HepG2 (cell line): ENCODE results near the gene RNF8. TPM values are rescaled to one million over a fixed set of nuclear protein-coding genes. Genes with fewer than 3 reads are reported as not detected.

ENCODE experiments used
- ARID2 ChIP-seq: sonication (generic); formaldehyde crosslinking; IDR thresholded peaks from 2 replicates; pipeline ENCODE4 v1.8.1; 2022; ENCODE audit warnings: mild to moderate bottlenecking, missing genetic modification reagents, borderline replicate concordance
- ARNTL ChIP-seq: sonication (generic); formaldehyde crosslinking; IDR thresholded peaks from 2 replicates; pipeline ENCODE4 v1.4.0; 2020; ENCODE audit warnings: mild to moderate bottlenecking, missing genetic modification reagents
- CHCHD3 ChIP-seq: sonication (generic); formaldehyde crosslinking; IDR thresholded peaks from 2 replicates; pipeline ENCODE4 v1.8.0; 2022; ENCODE audit warnings: mild to moderate bottlenecking, missing genetic modification reagents, moderate library complexity
- DNMT1 ChIP-seq: sonication (generic); formaldehyde crosslinking; IDR thresholded peaks from 2 replicates; pipeline ENCODE4 v1.5.1; 2020; ENCODE audit warnings: mild to moderate bottlenecking, missing genetic modification reagents
- FLYWCH1 ChIP-seq: sonication (generic); formaldehyde crosslinking; IDR thresholded peaks from 2 replicates; pipeline ENCODE4 v1.8.1; 2023; ENCODE audit warnings: mild to moderate bottlenecking, missing genetic modification reagents
- FOXO1 ChIP-seq: sonication (generic); formaldehyde crosslinking; IDR thresholded peaks from 2 replicates; pipeline ENCODE4 v1.4.0; 2020; ENCODE audit warnings: missing genetic modification reagents
- HNF4A ChIP-seq: sonication (generic); formaldehyde crosslinking; IDR thresholded peaks from 2 replicates; pipeline ENCODE4 v1.4.0; 2020; ENCODE audit warnings: missing genetic modification reagents
- JDP2 ChIP-seq: sonication (generic); formaldehyde crosslinking; IDR thresholded peaks from 2 replicates; pipeline ENCODE4 v1.8.1; 2022; ENCODE audit warnings: missing genetic modification reagents, borderline replicate concordance
- MAFG ChIP-seq: sonication (generic); formaldehyde crosslinking; IDR thresholded peaks from 2 replicates; pipeline ENCODE4 v1.5.1; 2020; ENCODE audit warnings: mild to moderate bottlenecking, missing genetic modification reagents
- MXI1 ChIP-seq: IDR thresholded peaks from 3 replicates; pipeline ENCODE4 v1.6.1; 2012; ENCODE audit warnings: low read depth, low read length, inconsistent platforms, borderline replicate concordance
- RAD51 ChIP-seq: fragments of 450-650 bp; IDR thresholded peaks from 2 replicates; pipeline ENCODE4 v1.6.1; 2016; ENCODE audit warnings: borderline replicate concordance
- RARA ChIP-seq: IDR thresholded peaks from 2 replicates; pipeline ENCODE4 v1.6.1; 2016; ENCODE audit warnings: missing genetic modification reagents, missing compliant biosample characterization
- RCOR2 ChIP-seq: IDR thresholded peaks from 2 replicates; pipeline ENCODE4 v1.6.1; 2016; ENCODE audit warnings: missing biosample characterization, missing genetic modification reagents
- SAP130 ChIP-seq: IDR thresholded peaks from 2 replicates; pipeline ENCODE4 v1.6.1; 2016; ENCODE audit warnings: low read depth
- SMAD9 ChIP-seq: sonication (generic); formaldehyde crosslinking; IDR thresholded peaks from 2 replicates; pipeline ENCODE4 v1.5.1; 2020; ENCODE audit warnings: mild to moderate bottlenecking, missing genetic modification reagents
- STAG1 ChIP-seq: sonication (generic); formaldehyde crosslinking; IDR thresholded peaks from 2 replicates; pipeline ENCODE4 v1.4.0; 2020; ENCODE audit warnings: missing genetic modification reagents
- SYNCRIP ChIP-seq: fragments of 200-400 bp; formaldehyde crosslinking; IDR thresholded peaks from 2 replicates; pipeline ENCODE4 v1.6.1; 2018; ENCODE audit warnings: mild to moderate bottlenecking, low read depth, low read length; ENCODE audit not compliant: insufficient read depth
- ZNF3 ChIP-seq: IDR thresholded peaks from 2 replicates; pipeline ENCODE4 v1.7.0; 2017; ENCODE audit warnings: inconsistent platforms
- ZNF510 ChIP-seq: sonication (generic); formaldehyde crosslinking; IDR thresholded peaks from 2 replicates; pipeline ENCODE4 v1.4.0; 2020; ENCODE audit warnings: low read depth, mild to moderate bottlenecking, missing genetic modification reagents
- ZNF543 ChIP-seq: sonication (generic); formaldehyde crosslinking; IDR thresholded peaks from 2 replicates; pipeline ENCODE4 v1.4.0; 2020; ENCODE audit warnings: mild to moderate bottlenecking, missing genetic modification reagents
- ZNF607 ChIP-seq: sonication (generic); formaldehyde crosslinking; IDR thresholded peaks from 2 replicates; pipeline ENCODE4 v1.5.1; 2020; ENCODE audit warnings: missing genetic modification reagents, mild to moderate bottlenecking, borderline replicate concordance
- ZNF841 ChIP-seq: sonication (generic); formaldehyde crosslinking; IDR thresholded peaks from 2 replicates; pipeline ENCODE4 v1.8.1; 2023; ENCODE audit warnings: missing genetic modification reagents, borderline replicate concordance
- polyA plus RNA-seq, 8 experiments: library from polyadenylated mRNA; depleted of rRNA in 3 of 8; stranded (reverse) in 7 of 8; unstranded in 1 of 8; fragments of >200 nt; fragmentation: Illumina TruSeq in 4 of 8; extraction: Trizol in 4 of 8; gene quantifications; 2 replicates each; pipeline versions ENCODE4 v1.2.1 to v1.2.3, GENCODE V29; 2011 to 2016; ENCODE audit warnings: low read depth in 4 of 8, missing spikeins in 1 of 8, mixed read lengths in 1 of 8; ENCODE audit not compliant: insufficient read depth in 1 of 8
- total RNA-seq, 5 experiments: library from RNA; depleted of rRNA; stranded (reverse); fragments of >200 nt; fragmentation: Illumina TruSeq; extraction: Trizol; gene quantifications; 2 replicates each; pipeline ENCODE4 v1.2.3, GENCODE V29; 2016; ENCODE audit warnings: low read depth in 1 of 5
- TF ChIP-seq, protein P1 (sequence below): sonication (generic); formaldehyde crosslinking; IDR thresholded peaks from 2 replicates; pipeline ENCODE4; 2020; ENCODE audit warnings: missing genetic modification reagents, mild to moderate bottlenecking, borderline replicate concordance
- TF ChIP-seq, protein P2 (sequence below): sonication (generic); formaldehyde crosslinking; IDR thresholded peaks from 2 replicates; pipeline ENCODE4 v1.8.1; 2022; ENCODE audit warnings: mild to moderate bottlenecking, missing genetic modification reagents
- TF ChIP-seq, protein P3 (sequence below): IDR thresholded peaks from 2 replicates; pipeline ENCODE4 v1.6.1; 2016; ENCODE audit warnings: missing genetic modification reagents, missing compliant biosample characterization
- TF ChIP-seq, protein P4 (sequence below): sonication (generic); formaldehyde crosslinking; IDR thresholded peaks from 2 replicates; pipeline ENCODE4 v1.5.0; 2020; ENCODE audit warnings: missing genetic modification reagents

Gene RNF8
- total and polyA plus RNA-seq, 2 of the 13 experiments (the other 11 are each of a cell fraction or from before 2014, with no cell fraction given): 21.8 to 47.6 TPM

DNA sequence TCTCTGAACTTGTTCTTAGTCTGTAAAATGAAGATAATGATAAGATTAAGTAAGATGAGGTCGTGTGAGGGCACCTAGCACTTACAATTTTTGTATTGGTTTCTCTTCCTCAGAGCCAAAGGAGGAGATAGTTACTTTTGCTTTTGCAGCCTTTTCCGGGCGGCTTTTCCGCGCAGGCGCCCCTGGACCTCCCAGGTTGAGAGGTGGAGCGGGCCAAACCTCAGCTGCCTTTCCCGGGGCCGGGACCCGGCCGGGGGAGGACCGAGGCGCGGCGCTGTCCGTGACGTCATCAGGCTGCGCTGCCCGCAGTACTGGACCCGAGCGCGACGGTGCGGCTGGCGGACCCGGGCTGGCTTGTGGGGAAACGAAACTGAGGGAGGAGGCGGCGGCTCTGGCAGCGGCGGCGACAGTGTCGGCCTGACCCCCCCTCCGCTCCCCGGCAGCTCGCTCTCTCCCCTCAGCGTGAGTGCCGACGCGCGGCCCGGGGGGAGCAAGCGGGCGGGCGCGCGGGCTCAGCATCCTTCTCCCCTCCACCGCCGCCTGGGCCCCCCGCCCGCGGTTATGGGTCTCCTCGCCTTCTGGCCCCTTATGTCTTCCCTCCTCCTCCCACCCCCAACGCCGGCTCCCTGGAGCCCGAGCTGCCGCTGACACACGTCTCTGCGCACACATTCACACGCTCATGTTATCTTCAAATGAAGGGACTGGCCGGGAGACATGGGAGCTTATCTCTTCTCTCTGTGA is 79.3 kb downstream of the RNF8 start, which contains the start of gene CMTR1 (continued):
- no peak for TF ChIP-seq ZNF3 (CRISPR knock-in tag)
- TF ChIP-seq ARNTL (CRISPR knock-in tag): peak; percentile 68
- TF ChIP-seq RAD51: no peak
- TF ChIP-seq MAFG (CRISPR knock-in tag): no peak
- peak; percentile 79 for TF ChIP-seq ZNF510 (CRISPR knock-in tag)
- TF ChIP-seq SMAD9 (CRISPR knock-in tag): peak; percentile 89
- TF ChIP-seq HNF4A (CRISPR knock-in tag): peak; percentile 49
- TF ChIP-seq DNMT1: peak; percentile 86
- no peak for TF ChIP-seq ZNF841 (CRISPR knock-in tag)
- TF ChIP-seq, protein P1, sequence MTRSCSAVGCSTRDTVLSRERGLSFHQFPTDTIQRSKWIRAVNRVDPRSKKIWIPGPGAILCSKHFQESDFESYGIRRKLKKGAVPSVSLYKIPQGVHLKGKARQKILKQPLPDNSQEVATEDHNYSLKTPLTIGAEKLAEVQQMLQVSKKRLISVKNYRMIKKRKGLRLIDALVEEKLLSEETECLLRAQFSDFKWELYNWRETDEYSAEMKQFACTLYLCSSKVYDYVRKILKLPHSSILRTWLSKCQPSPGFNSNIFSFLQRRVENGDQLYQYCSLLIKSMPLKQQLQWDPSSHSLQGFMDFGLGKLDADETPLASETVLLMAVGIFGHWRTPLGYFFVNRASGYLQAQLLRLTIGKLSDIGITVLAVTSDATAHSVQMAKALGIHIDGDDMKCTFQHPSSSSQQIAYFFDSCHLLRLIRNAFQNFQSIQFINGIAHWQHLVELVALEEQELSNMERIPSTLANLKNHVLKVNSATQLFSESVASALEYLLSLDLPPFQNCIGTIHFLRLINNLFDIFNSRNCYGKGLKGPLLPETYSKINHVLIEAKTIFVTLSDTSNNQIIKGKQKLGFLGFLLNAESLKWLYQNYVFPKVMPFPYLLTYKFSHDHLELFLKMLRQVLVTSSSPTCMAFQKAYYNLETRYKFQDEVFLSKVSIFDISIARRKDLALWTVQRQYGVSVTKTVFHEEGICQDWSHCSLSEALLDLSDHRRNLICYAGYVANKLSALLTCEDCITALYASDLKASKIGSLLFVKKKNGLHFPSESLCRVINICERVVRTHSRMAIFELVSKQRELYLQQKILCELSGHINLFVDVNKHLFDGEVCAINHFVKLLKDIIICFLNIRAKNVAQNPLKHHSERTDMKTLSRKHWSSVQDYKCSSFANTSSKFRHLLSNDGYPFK (CRISPR knock-in tag): peak; percentile 94; the same call in 1 of the 2 replicates
- peak; percentile 36; the same call in 1 of the 2 replicates for TF ChIP-seq RARA (CRISPR knock-in tag)
- TF ChIP-seq FLYWCH1 (CRISPR knock-in tag): no peak
- no peak; the same call in 1 of the 2 replicates for TF ChIP-seq CHCHD3 (CRISPR knock-in tag)
- TF ChIP-seq, protein P2, sequence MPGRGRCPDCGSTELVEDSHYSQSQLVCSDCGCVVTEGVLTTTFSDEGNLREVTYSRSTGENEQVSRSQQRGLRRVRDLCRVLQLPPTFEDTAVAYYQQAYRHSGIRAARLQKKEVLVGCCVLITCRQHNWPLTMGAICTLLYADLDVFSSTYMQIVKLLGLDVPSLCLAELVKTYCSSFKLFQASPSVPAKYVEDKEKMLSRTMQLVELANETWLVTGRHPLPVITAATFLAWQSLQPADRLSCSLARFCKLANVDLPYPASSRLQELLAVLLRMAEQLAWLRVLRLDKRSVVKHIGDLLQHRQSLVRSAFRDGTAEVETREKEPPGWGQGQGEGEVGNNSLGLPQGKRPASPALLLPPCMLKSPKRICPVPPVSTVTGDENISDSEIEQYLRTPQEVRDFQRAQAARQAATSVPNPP (CRISPR knock-in tag): 0 out of 2 replicates have a peak, but pooled peaks have one; percentile 31
- peak; percentile 64; the same call in 1 of the 2 replicates for TF ChIP-seq ZNF543
- TF ChIP-seq SYNCRIP: no peak
- 0 out of 2 replicates have a peak, but pooled peaks have one; percentile 28 for TF ChIP-seq RCOR2 (CRISPR knock-in tag)
- TF ChIP-seq JDP2 (CRISPR knock-in tag): no peak
- TF ChIP-seq, protein P3, sequence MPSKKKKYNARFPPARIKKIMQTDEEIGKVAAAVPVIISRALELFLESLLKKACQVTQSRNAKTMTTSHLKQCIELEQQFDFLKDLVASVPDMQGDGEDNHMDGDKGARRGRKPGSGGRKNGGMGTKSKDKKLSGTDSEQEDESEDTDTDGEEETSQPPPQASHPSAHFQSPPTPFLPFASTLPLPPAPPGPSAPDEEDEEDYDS (CRISPR knock-in tag): peak; percentile 64
- TF ChIP-seq, protein P4, sequence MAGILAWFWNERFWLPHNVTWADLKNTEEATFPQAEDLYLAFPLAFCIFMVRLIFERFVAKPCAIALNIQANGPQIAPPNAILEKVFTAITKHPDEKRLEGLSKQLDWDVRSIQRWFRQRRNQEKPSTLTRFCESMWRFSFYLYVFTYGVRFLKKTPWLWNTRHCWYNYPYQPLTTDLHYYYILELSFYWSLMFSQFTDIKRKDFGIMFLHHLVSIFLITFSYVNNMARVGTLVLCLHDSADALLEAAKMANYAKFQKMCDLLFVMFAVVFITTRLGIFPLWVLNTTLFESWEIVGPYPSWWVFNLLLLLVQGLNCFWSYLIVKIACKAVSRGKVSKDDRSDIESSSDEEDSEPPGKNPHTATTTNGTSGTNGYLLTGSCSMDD: no peak
- peak; percentile 97 for TF ChIP-seq SAP130
- peak; percentile 76; the same call in 2 of the 3 replicates for TF ChIP-seq MXI1
- TF ChIP-seq ZNF607 (CRISPR knock-in tag): peak; percentile 81; the same call in 1 of the 2 replicates
- peak; percentile 70; the same call in 1 of the 2 replicates for TF ChIP-seq FOXO1 (CRISPR knock-in tag)
- TF ChIP-seq ARID2 (CRISPR knock-in tag): 0 out of 2 replicates have a peak, but pooled peaks have one; percentile 2
- TF ChIP-seq STAG1 (CRISPR knock-in tag): no peak
